NCI-H187 treated with DMSO at 0.1 percent for 48 hours (cell line): ENCODE measurements around the gene PTCH1.

ENCODE experiments used
- DNase-seq: peaks from one replicate; lab custom pipeline; 2025; lab: John Stamatoyannopoulos, UW

The PTCH1 gene

GRCh38 chr9:95497772-95498171 lies 19.0 kb downstream of the PTCH1 start:
- DNase-seq, result no peak

GRCh38 chr9:95496687-95497086 lies 20.1 kb downstream of the PTCH1 start:
- DNase-seq, result no peak

GRCh38 chr9:95495961-95496360 lies 20.8 kb downstream of the PTCH1 start:
- DNase-seq, result no peak

GRCh38 chr9:95495529-95495928 lies 21.2 kb downstream of the PTCH1 start:
- no peak for DNase-seq

- DNase-seq, result no peak
Measured at GRCh38 chr9:95494416-95495371, 22.1 kb downstream of the PTCH1 start.

- DNase-seq, result peak; percentile 15
Measured at GRCh38 chr9:95494022-95494415, 22.8 kb downstream of the PTCH1 start.

- no peak for DNase-seq
Measured at GRCh38 chr9:95493402-95493801, 23.4 kb downstream of the PTCH1 start.

GRCh38 chr9:95491543-95492320 lies 25.0 kb downstream of the PTCH1 start:
- DNase-seq, result no peak

- no peak for DNase-seq
Measured at GRCh38 chr9:95488954-95489353, 27.8 kb downstream of the PTCH1 start.

- DNase-seq, result no peak
Measured at GRCh38 chr9:95486318-95486717, 30.5 kb downstream of the PTCH1 start.

- DNase-seq, result no peak
Measured at GRCh38 chr9:95484225-95484624, 32.5 kb downstream of the PTCH1 start.

GRCh38 chr9:95483431-95483830 lies 33.3 kb downstream of the PTCH1 start:
- no peak for DNase-seq

GRCh38 chr9:95482621-95483020 lies 34.1 kb downstream of the PTCH1 start:
- no peak for DNase-seq

GRCh38 chr9:95481000-95481399 lies 35.8 kb downstream of the PTCH1 start:
- no peak for DNase-seq

GRCh38 chr9:95480346-95480745 lies 36.4 kb downstream of the PTCH1 start:
- DNase-seq, result no peak

GRCh38 chr9:95479330-95479729 lies 37.4 kb downstream of the PTCH1 start:
- no peak for DNase-seq

GRCh38 chr9:95478335-95478734 lies 38.4 kb downstream of the PTCH1 start:
- no peak for DNase-seq

GRCh38 chr9:95477885-95478284 lies 38.9 kb downstream of the PTCH1 start:
- no peak for DNase-seq

- no peak for DNase-seq
Measured at GRCh38 chr9:95477441-95477840, 39.3 kb downstream of the PTCH1 start.

- no peak for DNase-seq
Measured at GRCh38 chr9:95468791-95469190, 48.0 kb downstream of the PTCH1 start.

GRCh38 chr9:95465115-95465514 lies 51.7 kb downstream of the PTCH1 start:
- no peak for DNase-seq

- DNase-seq, result no peak
Measured at GRCh38 chr9:95463148-95464060, 53.4 kb downstream of the PTCH1 start.
